K562 (cell line): ENCODE measurements around the gene SULT1C4. TPM values are rescaled to one million over a fixed set of nuclear protein-coding genes. Genes with fewer than 3 reads are reported as not detected.

ENCODE experiments used
- CHD7 ChIP-seq: fragments of 200-600 bp; sonication (generic); IDR thresholded peaks from one replicate; pipeline ENCODE4 v1.6.1; 2012; ENCODE audit warnings: mild to moderate bottlenecking, low read depth, low read length, inconsistent platforms
- ETV1 ChIP-seq: fragments of 450-650 bp; conservative IDR thresholded peaks from 2 replicates; pipeline ENCODE4 v1.6.1; 2016; ENCODE audit warnings: missing genetic modification characterization, control low read depth, low read depth, missing compliant biosample characterization
- NCOA1 ChIP-seq: fragments of 450-650 bp; IDR thresholded peaks from 2 replicates; pipeline ENCODE4 v1.6.1; 2016; ENCODE audit warnings: low read depth
- RAD21 ChIP-seq, 2 experiments: fragments of 250-450 bp in 1 of 2; fragments of 450-650 bp in 1 of 2; sonication (Bioruptor Pico) in 1 of 2; formaldehyde crosslinking in 1 of 2; IDR thresholded peaks in 1 of 2; conservative IDR thresholded peaks in 1 of 2; 2 replicates each; pipeline versions ENCODE4 v1.4.0 to v1.8.0; 2020 to 2022; ENCODE audit warnings: mild to moderate bottlenecking in 2 of 2, moderate library complexity in 1 of 2
- RBM22 ChIP-seq: fragments of 200-400 bp; formaldehyde crosslinking; IDR thresholded peaks from 2 replicates; pipeline ENCODE4 v1.6.1; 2018; ENCODE audit warnings: low read length, low read depth; ENCODE audit not compliant: poor library complexity, severe bottlenecking
- ZBTB34 ChIP-seq: fragments of 250-450 bp; sonication (Bioruptor Pico); IDR thresholded peaks from 2 replicates; pipeline ENCODE4 v1.8.0; 2021; ENCODE audit warnings: mild to moderate bottlenecking, moderate library complexity
- ZNF592 ChIP-seq: fragments of 450-650 bp; IDR thresholded peaks from 2 replicates; pipeline ENCODE4 v1.6.1; 2017; ENCODE audit warnings: antibody characterized with exemption, mild to moderate bottlenecking
- polyA plus RNA-seq, 8 experiments: library from polyadenylated mRNA; depleted of rRNA in 4 of 8; stranded (reverse) in 5 of 8; unstranded in 3 of 8; fragments of >200 nt; fragmentation: Nextera tagmentation in 2 of 8; fragmentation: Illumina TruSeq in 1 of 8; extraction: Ambion mirVana in 2 of 8; extraction: Trizol in 1 of 8; gene quantifications; 2 replicates each; pipeline versions ENCODE4 v1.2.1 to v1.2.3, GENCODE V29; 2011 to 2014; ENCODE audit warnings: inconsistent platforms in 1 of 8, missing spikeins in 1 of 8
- total RNA-seq, 7 experiments: library from RNA; depleted of rRNA in 6 of 7; stranded (reverse); fragments of >200 nt in 6 of 7; fragmentation: Illumina TruSeq in 2 of 7; extraction: Trizol in 2 of 7; gene quantifications; 2 replicates each; pipeline versions ENCODE4 v1.2.1 to v1.2.3, GENCODE V29; 2011 to 2021; ENCODE audit warnings: low replicate concordance in 1 of 7

The SULT1C4 gene
- total and polyA plus RNA-seq, 9 of the 15 experiments (the other 6 are each of a cell fraction or from before 2014, with no cell fraction given), result 0.04 to 0.14 (median 0.09) TPM; not detected in 5

GRCh38 chr2:108360776-108361468 lies 16.8 kb upstream of the SULT1C4 start (continued):
- TF ChIP-seq RBM22 (no peak), RAD21 (CRISPR knock-in tag; conservative IDR thresholded peaks at IDR 0.05 in 1 of 2, IDR thresholded peaks at IDR 0.05 in 1 of 2) (no peak), CHD7 (no peak), ZNF592 (no peak), ETV1 (no peak), NCOA1 (no peak), ZBTB34 (CRISPR knock-in tag) (no peak)
